Measurements from ENCODE around the gene ARMC5. TPM values are rescaled to one million over a fixed set of nuclear protein-coding genes. Genes with fewer than 3 reads are reported as not detected.
"Not testable (repeated sequence)": the region's sequence is repeated elsewhere in the genome, so short reads cannot be mapped to it uniquely, and the experiment has no call there.

The ARMC5 gene
- total RNA-seq, 1 donor from 2014 or later, result 11.5 TPM

GRCh38 chr16:31501226-31501965 lies 42.1 kb downstream of the ARMC5 start:
- Histone ChIP-seq H3K9ac (ENCODE audit: low read length) (no peak overlapping the region), H3K4me1 (ENCODE audit: insufficient read depth, low read length) (no peaks in the 10 kb centered on the region), H3K4me3 (ENCODE audit: insufficient read depth, low read depth, low read length) (no peak overlapping the region), H3K27me3 (ENCODE audit: insufficient read depth, low read length) (no peaks in the 10 kb centered on the region), H2AFZ (ENCODE audit: low read depth, low read length) (no peak overlapping the region), H3K4me2 (ENCODE audit: low read length) (no peak overlapping the region), H3K27ac (ENCODE audit: low read depth, low read length) (no peak overlapping the region), H3K36me3 (ENCODE audit: insufficient read depth, low read length) (peaks cover 15% of the 10 kb centered on the region), H3K79me2 (ENCODE audit: insufficient read depth, low read length) (peaks cover 11% of the 10 kb centered on the region), H3K9me3 (ENCODE audit: insufficient read depth, low read depth, low read length) (no peaks in the 10 kb centered on the region), H4K20me1 (ENCODE audit: insufficient read depth, low read length) (peaks cover 15% of the 10 kb centered on the region)
- Mint-ChIP-seq H3K27ac (ENCODE audit: unreplicated experiment) (no peak overlapping the region), H3K9me3 (ENCODE audit: unreplicated experiment) (no peaks in the 10 kb centered on the region), H3K4me1 (ENCODE audit: low read depth, unreplicated experiment) (peaks cover 14% of the 10 kb centered on the region), H3K36me3 (ENCODE audit: low read depth, unreplicated experiment) (peaks cover 20% of the 10 kb centered on the region), H3K27me3 (ENCODE audit: low read depth, unreplicated experiment) (no peaks in the 10 kb centered on the region), H3K4me3 (ENCODE audit: unreplicated experiment) (no peak overlapping the region)
- no peak for DNase-seq (ENCODE audit: low read depth)
- FAIRE-seq, result no peak
- TF ChIP-seq CTCF (IDR thresholded peaks at IDR 0.05; ENCODE audit: insufficient read depth, low read depth, low read length), result no peak
- TF ChIP-seq EZH2 (IDR thresholded peaks at IDR 0.05; ENCODE audit: insufficient read depth, low read length), result no peak

GRCh38 chr16:31501966-31502348 lies 42.7 kb downstream of the ARMC5 start:
- DNase-seq (ENCODE audit: low read depth) (no peak), FAIRE-seq (no peak)
- Histone ChIP-seq H3K27ac (ENCODE audit: low read depth, low read length) (no peak overlapping the region), H4K20me1 (ENCODE audit: insufficient read depth, low read length) (peaks cover 15% of the 10 kb centered on the region), H3K27me3 (ENCODE audit: insufficient read depth, low read length) (no peaks in the 10 kb centered on the region), H3K4me1 (ENCODE audit: insufficient read depth, low read length) (peaks cover 2% of the 10 kb centered on the region), H3K36me3 (ENCODE audit: insufficient read depth, low read length) (peaks cover 15% of the 10 kb centered on the region), H3K9ac (ENCODE audit: low read length) (no peak overlapping the region), H3K4me3 (ENCODE audit: insufficient read depth, low read depth, low read length) (no peak overlapping the region), H2AFZ (ENCODE audit: low read depth, low read length) (no peak overlapping the region), H3K4me2 (ENCODE audit: low read length) (no peak overlapping the region), H3K79me2 (ENCODE audit: insufficient read depth, low read length) (peaks cover 15% of the 10 kb centered on the region), H3K9me3 (ENCODE audit: insufficient read depth, low read depth, low read length) (no peaks in the 10 kb centered on the region)
- no peaks in the 10 kb centered on the region for H3K27me3 Mint-ChIP-seq (ENCODE audit: low read depth, unreplicated experiment)
- no peaks in the 10 kb centered on the region for H3K9me3 Mint-ChIP-seq (ENCODE audit: unreplicated experiment)
- H3K27ac Mint-ChIP-seq (ENCODE audit: unreplicated experiment), result no peak overlapping the region
- H3K4me1 Mint-ChIP-seq (ENCODE audit: low read depth, unreplicated experiment), result peaks cover 14% of the 10 kb centered on the region
- H3K36me3 Mint-ChIP-seq (ENCODE audit: low read depth, unreplicated experiment), result peaks cover 20% of the 10 kb centered on the region
- TF ChIP-seq EZH2 (IDR thresholded peaks at IDR 0.05; ENCODE audit: insufficient read depth, low read length) (no peak), CTCF (IDR thresholded peaks at IDR 0.05; ENCODE audit: insufficient read depth, low read depth, low read length) (no peak)
- H3K4me3 Mint-ChIP-seq (ENCODE audit: unreplicated experiment), result no peak overlapping the region

- Histone ChIP-seq H3K4me2 (ENCODE audit: low read length) (no peak overlapping the region), H4K20me1 (ENCODE audit: insufficient read depth, low read length) (peaks cover 15% of the 10 kb centered on the region), H3K36me3 (ENCODE audit: insufficient read depth, low read length) (peaks cover 15% of the 10 kb centered on the region), H3K79me2 (ENCODE audit: insufficient read depth, low read length) (peaks cover 26% of the 10 kb centered on the region), H3K9me3 (ENCODE audit: insufficient read depth, low read depth, low read length) (no peaks in the 10 kb centered on the region), H3K9ac (ENCODE audit: low read length) (no peak overlapping the region), H3K4me3 (ENCODE audit: insufficient read depth, low read depth, low read length) (no peak overlapping the region), H3K27me3 (ENCODE audit: insufficient read depth, low read length) (no peaks in the 10 kb centered on the region), H3K4me1 (ENCODE audit: insufficient read depth, low read length) (peaks cover 3% of the 10 kb centered on the region), H2AFZ (ENCODE audit: low read depth, low read length) (no peak overlapping the region), H3K27ac (ENCODE audit: low read depth, low read length) (no peak overlapping the region)
- Mint-ChIP-seq H3K27me3 (ENCODE audit: low read depth, unreplicated experiment) (no peaks in the 10 kb centered on the region), H3K4me1 (ENCODE audit: low read depth, unreplicated experiment) (peaks cover 17% of the 10 kb centered on the region), H3K9me3 (ENCODE audit: unreplicated experiment) (no peaks in the 10 kb centered on the region), H3K4me3 (ENCODE audit: unreplicated experiment) (no peak overlapping the region), H3K27ac (ENCODE audit: unreplicated experiment) (no peak overlapping the region), H3K36me3 (ENCODE audit: low read depth, unreplicated experiment) (peaks cover 16% of the 10 kb centered on the region)
- TF ChIP-seq CTCF (IDR thresholded peaks at IDR 0.05; ENCODE audit: insufficient read depth, low read depth, low read length) (no peak), EZH2 (IDR thresholded peaks at IDR 0.05; ENCODE audit: insufficient read depth, low read length) (no peak)
- FAIRE-seq (no peak), DNase-seq (ENCODE audit: low read depth) (peak; percentile 65)
Observed at GRCh38 chr16:31502981-31503380, 43.7 kb downstream of the ARMC5 start.

- not testable (repeated sequence) for H2AFZ ChIP-seq (ENCODE audit: low read depth, low read length); H3K27ac Mint-ChIP-seq (ENCODE audit: unreplicated experiment); H3K4me3 ChIP-seq (ENCODE audit: insufficient read depth, low read depth, low read length); H3K9me3 ChIP-seq (ENCODE audit: insufficient read depth, low read depth, low read length); H3K36me3 ChIP-seq (ENCODE audit: insufficient read depth, low read length); H3K9ac ChIP-seq (ENCODE audit: low read length); H3K4me1 ChIP-seq (ENCODE audit: insufficient read depth, low read length); H3K4me2 ChIP-seq (ENCODE audit: low read length); H3K27me3 Mint-ChIP-seq (ENCODE audit: low read depth, unreplicated experiment); H3K4me3 Mint-ChIP-seq (ENCODE audit: unreplicated experiment); FAIRE-seq; H3K27me3 ChIP-seq (ENCODE audit: insufficient read depth, low read length); DNase-seq (ENCODE audit: low read depth); H3K27ac ChIP-seq (ENCODE audit: low read depth, low read length); H3K9me3 Mint-ChIP-seq (ENCODE audit: unreplicated experiment)
- H3K36me3 Mint-ChIP-seq (ENCODE audit: low read depth, unreplicated experiment), result peaks cover 11% of the 10 kb centered on the region
- Histone ChIP-seq H4K20me1 (ENCODE audit: insufficient read depth, low read length) (peaks cover 15% of the 10 kb centered on the region), H3K79me2 (ENCODE audit: insufficient read depth, low read length) (peaks cover 31% of the 10 kb centered on the region)
- peaks cover 17% of the 10 kb centered on the region for H3K4me1 Mint-ChIP-seq (ENCODE audit: low read depth, unreplicated experiment)
Observed at GRCh38 chr16:31503555-31503954, 44.3 kb downstream of the ARMC5 start.
